AG08396 (cell line): ENCODE data around the gene SIGLEC6.
A peak's percentile ranks its signal among the peaks of the same experiment; 100 is the strongest.

Source experiments
- DNase-seq: peaks from one replicate; pipeline ENCODE4 v3.0.0; 2012; ENCODE audit warnings: low spot score, mixed read lengths

Gene SIGLEC6

DNA sequence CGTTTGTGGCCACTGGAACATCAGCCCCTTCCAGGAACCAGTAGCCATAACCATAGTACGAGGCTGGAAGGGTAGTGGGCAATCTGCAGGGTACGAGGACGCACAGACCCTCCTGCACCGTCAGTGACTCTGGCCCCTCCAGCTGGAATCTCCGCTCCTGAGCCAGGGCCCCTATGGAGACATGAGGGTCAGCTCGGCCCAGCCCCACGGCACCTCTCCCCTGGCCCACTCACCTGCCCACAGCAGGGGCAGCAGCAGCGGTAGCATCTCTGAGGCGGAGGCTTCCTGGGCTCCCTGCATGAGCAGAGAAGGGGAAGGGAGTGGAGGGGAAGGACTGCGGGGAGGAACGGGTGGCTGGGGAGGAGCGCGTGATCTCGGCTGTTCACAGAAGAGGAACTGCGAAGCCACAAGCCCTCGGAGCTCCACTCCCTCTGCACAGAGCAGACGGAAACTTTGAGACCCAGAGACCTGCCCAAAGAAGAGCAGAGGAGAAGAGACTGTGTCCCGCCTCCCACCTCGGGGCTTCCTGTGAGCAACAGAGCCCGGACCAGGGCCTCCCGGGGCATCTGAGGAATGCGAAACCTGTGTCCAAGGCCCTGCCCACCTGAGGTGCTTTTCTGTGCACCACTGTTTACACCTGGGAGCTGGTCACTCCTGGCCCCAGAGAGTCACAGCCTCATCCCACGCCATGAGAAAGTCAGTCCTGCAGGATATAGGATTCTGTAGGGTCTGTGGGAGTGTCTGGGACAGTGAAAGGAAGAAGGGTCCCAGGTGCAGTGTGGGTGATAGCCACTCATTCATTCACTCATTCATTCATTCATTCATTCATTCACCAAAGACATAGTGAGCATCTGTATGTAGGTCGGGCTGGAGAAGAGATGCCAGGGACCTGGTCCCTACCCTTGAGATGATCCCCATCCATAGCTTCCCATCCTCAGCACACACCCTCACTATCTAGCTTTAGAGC, at the start of gene SIGLEC6:
TSS of gene SIGLEC6 (minus strand) at position 322 of the 967 bp plus-strand sequence. CDS start at position 300, 22 bp downstream.
- no peak for DNase-seq

DNA sequence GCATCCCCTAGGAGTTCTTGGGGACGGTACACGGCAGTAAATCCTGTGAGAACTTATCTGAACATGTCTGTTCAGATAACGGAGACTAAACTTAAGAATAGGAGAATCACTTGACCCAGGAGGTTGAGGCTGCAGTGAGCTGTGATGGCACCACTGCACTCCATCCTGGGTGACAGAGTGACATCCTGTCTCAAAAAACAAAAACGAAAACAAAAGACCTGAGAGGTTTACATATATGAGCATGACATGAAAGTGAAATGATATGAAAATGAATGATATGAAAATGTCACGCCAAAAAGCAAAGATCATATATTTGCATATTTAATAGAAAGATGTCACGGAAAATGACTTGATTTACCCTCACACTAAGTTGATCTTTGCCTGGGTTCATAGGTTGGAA, 45.4 kb upstream of the SIGLEC6 start:
- no peak for DNase-seq

DNA sequence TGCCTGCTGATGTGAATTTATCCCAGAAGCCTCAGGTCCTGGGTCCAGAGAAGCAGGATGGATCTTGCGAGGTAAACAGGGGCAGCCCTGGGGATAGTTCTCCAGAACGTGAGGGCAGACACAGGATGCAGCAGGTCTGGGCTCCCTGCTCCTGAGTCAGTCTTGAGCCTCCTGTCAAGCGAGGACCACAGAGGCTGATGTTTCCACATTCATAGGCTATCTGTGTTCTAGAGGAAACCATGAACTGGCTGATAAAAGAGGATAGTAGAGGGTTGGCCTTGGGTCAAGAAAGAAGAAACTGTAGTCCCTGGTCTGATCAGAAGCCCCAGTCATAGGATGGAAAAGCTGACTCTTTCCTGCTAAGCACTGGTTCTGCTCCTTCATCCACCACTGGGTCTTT, 41.9 kb upstream of the SIGLEC6 start:
- DNase-seq = no peak

DNA sequence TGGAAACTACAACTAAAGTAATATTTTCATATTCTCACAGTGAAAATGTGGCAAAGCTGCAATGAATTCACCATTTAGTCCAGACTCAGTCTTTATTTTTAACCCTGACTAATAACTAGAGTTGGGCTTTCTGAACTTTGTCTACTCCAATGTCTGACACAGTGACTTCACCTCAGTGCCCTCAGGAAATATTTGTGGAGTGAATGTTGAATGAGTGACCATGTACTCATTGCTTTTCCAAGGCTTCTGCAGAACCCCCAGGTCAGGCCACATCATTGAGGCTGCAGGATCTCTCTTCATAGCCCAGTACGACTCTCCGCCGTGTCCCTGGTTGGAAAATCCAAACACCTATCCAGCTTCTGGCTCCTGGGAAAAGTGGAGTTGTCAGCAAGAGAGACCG, 41.4 kb upstream of the SIGLEC6 start:
- DNase-seq = peak; percentile 58

DNA sequence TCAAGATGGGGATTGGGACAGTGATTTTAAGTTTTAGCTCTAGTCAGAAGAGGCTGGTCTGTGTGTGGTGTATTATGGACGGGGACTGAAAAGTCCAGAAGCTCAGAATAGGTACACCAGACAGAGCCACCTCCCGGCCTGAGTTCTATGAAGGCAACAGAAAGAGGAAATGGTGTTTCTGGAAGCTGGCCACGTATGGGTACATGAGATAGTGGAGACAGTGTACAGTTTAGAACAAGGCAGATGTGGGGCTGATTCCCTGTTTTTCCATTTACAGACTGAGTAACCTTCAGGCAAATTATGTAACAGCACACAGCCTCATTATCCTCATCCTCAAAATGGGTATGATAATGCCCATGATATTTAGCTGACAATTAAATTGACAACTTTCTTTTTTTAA, 40.9 kb upstream of the SIGLEC6 start:
- DNase-seq = no peak

DNA sequence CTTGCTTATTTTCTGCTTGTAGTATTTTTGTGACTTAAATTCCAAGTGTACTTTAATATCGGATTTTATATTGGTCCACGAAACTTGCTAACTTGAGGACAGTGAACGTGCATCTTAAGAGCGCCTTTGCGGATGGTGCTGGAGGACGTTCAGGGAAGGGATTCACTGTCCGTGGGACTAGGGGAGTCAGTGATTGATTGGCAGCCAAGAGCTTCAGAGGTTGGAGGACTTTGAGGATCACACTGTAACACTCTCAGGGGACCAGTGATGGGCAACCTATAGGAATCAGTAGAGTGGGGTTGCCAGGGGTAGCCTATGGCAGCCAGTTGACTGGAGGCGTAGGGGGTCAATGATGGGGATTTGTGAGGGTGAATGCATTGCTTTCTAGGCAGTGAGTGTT, 40.1 kb upstream of the SIGLEC6 start:
- DNase-seq = no peak

DNA sequence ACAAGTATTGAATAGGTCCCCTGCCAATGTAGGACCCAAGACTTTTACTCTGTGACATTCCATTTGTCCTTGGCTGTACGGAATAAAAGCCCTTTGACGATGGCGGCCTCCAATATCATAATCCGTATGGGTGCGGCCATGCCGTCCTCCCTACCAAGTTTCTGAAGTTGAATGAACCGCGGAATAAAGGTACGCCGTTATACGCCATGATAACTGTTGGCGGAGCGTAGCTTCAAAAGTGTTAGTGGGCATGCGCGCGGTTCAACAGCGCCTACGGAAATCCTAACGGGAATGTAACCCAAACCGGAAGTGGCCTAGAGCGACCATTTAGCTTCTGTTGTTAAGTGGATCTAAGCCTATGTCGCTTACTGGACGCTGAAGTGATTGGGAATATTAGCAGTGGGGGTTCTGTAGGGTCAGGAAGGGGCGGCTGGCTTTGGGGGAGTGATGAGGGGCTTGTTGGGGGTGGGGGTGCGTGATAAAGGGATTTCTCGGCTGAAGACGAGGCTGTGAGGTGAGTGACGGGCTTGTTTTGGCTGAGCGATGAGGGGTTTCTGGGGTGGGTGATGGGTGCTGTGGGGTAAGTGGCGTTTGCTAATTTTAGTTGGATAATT, 39.6 kb upstream of the SIGLEC6 start, which contains the start of gene ZNF175:
TSS of gene ZNF175 (plus strand) at position 322 of the 614 bp plus-strand sequence. CDS start 2,047 bp downstream, outside the sequence.
- DNase-seq = peak; percentile 90

DNA sequence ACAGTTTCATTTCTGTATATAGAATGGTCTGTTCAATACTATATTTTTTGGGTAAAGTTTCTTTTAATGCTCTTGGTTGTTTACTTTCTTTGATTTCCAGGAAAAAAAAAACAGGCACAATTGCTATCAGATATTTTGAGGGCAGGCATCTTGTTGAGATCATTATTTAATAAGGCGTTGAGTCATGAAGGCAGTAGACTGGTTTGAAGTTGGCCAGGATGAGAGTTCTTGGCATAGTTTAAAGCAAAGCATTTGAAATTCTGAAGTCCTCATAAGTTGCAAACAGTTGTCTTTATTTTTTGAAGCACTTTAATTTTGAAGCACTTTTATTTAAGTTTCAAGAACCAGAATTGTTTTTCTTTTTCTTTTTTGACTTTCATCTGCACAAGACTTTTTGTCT, 37.0 kb upstream of the SIGLEC6 start:
- no peak for DNase-seq

DNA sequence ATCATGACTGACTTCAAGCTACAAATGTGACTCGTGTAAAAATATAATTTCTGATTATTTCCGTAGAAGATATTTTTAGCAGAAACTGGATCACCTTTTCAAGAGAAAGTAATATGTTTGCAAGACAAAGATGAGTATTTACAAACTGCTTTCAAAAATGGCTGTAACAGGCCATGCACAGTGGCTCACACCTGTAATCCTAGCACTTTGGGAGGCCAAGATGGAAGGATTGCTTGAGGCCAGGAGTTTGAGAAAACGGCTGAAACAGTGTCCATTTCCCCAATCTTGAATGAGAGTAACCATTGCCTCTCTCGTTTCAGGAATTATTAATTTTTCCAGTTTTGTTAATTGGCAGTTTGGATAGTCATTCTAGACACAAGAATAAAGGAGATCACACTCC, 36.1 kb upstream of the SIGLEC6 start:
- DNase-seq = no peak

DNA sequence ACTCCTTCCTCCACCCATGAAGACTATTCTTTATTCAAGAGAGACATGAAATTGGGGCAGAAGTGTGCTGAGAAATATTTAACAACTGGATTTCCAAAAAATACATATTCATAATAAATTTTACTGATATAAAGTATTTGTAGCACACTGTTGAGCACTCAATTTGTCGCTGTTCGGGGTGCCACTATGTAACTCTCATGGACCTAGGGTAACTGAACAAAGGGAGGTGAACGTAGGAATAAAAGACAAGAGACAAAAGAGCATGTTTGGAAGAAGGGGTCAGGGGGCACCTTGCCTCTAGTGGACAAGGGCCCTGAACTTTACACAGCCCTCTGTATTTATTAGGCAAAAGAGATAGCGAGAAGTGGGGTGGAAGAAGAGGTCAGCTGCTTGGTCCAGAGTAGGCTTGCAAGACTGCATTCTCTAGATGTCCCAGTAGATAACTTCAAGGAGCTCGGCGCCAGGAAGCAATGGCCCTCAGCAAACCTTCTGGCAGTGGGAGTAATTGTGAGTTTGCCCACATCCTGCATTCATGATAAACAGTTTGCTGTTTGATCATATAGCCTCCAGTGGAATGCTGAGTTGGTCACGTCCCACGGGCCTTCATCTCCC, 35.1 kb upstream of the SIGLEC6 start:
- no peak for DNase-seq

DNA sequence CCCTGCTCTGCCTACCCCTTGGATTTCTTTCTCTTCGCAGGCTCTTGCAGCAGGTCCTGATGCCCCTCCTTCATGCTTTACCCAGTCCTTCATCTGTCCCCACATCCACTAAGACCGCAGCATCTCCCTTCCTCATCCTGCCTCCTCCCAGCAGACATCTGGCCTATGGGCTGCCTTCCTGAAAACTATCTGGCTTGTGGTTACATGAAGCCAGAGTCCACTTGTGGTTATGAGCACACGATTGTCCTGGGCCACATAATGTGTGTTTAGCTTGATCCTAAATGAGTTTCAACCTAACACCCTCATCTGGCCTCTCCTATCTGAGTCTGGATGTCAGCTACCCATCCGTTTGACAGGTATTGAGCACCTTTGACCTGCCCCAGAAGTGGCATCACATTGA, 34.1 kb upstream of the SIGLEC6 start:
- DNase-seq = no peak

DNA sequence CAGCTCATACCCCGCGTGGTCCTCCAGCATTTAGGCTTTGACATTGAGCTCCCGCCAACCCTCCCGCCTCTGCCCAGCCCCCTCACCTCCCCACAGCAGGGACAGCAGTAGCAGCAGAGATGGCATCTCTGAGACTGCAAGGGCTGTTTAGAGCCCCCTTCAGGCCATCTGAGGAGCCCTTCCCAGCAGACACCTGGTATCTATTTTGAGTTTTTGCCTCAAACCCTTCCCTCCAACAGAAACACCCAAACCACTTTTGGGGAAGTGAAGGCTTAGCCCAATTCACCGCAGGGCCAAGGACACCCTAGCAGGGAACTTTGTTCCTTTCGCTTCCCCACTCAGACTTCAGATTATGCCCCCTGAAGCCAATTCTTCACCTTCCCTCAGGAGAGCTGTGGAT, 33.3 kb upstream of the SIGLEC6 start:
- DNase-seq = no peak

DNA sequence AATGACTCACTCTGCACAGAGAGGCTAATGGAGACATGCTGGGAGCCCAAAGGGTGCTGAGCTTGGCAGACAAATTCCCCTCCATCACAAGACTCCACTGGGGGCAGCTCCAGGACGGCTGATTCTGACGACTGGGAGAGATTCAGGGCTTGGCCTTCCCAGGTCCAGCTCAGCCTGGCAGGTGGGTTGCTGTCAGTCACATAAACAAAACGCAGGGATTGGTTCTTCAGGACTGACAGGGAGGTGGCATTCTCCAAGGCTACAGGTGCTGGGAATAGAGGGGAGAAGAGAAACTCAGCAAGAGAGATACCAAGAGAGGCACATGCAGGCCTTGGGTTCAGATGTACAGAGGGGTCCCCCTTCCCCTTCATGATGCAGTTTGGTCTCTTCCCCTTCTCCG, 28.9 kb upstream of the SIGLEC6 start:
- DNase-seq = no peak

DNA sequence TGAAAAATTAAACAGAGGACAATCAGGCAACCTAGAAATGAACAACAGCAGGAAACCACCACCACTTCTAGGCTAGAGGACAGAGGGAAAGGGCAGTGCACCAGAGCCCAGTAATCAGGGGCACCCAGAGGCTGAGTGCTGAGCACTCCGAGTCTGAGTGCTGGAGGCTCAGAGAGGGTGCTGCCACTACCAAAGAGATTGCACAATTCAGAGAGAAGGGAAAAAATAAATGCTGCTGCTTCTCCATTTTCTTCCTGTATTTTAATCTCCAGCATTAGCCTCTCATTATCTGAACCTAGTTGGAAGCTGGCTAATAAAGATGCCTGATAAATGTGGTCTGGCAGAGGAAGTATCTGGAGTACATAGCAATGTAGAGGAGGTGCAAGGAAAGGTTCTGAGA, 27.8 kb upstream of the SIGLEC6 start:
- DNase-seq = no peak

DNA sequence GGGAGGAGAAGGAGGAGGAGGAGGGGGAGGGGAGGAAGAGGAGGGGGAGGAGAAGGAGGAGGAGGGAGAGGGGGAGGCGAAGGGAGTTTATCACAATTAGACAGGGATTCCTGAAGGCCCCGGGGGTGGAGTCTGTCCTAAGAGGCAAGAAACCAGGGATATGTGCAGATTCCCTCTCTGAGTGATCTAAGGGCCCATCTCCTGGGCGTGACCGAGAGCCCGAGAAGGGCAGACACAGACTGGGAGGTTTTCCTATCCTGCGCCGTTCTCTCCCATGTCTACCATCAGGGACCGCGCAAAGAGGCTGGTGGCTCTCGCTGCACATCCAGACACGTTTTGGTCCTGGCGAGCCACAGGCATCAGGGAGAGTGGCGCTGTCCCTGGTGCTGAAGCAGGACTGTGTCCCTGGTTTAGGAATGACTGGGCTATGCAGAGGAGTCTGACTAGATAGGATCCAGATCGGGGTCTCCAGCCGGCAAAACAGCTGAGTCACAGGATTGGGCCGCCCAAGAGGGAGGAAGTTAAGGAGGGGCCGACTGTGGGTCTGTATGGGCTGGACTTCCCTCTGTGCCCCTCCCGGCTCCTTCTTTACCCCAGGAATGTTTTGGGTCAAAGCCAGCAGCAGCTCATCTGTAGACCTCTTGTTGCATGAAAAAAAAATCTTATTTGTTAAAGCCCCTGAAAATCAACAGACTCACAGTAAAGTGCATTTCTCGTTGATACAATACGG, 21.7 kb upstream of the SIGLEC6 start:
- DNase-seq = peak; percentile 68

DNA sequence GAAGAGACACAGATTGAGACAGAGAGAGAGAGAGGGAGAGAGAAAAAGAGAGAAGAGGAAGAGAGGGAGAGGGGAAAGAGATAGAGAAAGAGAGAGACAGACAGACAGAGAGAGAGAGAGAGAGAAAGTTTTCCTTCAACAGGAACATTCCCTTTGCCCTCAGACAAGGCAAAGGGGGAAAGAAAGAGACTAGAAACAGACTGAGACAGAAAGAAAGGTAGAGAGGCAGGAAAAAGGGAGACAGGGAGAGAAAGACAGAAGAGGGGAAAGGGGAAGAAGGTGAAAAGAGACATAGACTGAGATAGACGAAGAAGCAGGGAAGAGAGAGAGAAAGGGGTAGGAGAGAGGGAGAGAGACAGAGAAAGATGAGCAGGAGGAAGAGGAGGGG, 21.1 kb upstream of the SIGLEC6 start:
- no peak for DNase-seq

DNA sequence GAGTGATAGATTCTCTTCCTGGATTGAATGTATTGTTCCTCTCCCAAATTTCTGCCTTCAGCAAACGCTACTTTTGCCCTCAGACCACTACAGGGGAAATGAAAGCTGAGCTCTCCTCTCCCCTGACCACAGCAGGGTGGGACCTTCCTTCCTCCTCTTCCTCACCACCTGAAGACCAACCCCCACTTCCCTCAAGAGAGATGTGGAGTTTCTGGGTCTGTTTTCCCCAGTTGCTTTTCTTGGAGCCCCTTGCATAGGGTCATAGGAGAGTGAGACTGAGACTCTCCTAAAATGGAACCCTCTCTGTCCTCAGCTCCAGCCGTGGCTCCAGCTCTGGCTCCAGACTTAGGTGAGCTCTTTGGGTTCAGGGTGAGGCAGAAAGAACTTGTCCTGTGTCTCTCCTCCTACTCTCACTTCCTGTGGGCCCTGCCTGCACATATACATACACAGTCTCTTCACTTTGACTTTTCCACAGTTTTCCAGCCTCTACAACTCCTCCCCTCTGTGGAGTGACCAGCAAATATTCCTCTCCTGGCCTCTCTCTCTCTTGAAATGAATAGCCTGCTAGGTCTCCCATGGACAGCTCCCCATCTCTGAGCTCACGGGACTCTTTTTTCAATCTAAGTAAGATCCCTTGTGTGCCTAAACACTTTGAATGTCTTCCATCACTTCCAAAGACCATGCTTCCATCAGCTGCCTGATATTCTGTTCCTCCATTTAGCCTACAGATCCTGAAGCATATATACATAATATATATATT, 20.4 kb upstream of the SIGLEC6 start:
- no peak for DNase-seq

DNA sequence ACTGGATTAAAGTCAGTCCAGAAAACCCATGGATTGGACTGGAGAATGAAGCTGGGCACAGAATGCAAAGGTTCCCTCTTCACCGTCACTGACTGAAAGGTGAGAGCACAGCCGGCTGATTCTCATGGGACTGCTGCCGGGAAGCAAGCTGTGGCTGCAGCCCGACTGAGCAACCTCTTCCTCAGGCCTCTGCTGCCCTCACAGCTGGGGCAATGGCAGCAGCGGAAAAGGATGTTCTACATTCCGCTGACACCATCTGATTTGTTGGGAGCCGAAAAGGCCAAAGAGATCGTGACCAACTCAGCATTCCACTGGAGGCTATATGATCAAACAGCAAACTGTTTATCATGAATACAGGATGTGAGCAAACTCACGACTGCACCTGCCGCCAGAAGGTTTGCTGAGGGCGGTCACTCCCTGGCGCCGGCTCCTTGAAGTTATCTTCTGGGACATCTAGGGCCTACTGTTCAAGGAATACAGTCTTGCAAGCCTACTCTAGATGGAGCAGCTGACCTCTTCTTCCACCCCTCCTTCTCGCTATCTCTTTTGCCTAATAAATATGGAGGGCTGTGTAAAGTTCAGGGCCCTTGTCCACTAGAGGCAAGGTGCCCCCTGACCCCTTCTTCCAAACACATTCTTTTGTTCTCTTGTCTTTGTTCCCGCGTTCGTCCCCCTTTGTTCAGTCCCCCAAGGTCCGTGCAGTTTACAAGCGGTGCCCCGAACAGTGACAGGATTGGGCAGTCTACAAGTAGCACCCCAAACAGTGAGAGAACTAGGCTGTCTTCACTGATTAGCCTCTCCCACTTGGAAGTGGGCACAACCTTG, 19.6 kb upstream of the SIGLEC6 start:
- no peak for DNase-seq

DNA sequence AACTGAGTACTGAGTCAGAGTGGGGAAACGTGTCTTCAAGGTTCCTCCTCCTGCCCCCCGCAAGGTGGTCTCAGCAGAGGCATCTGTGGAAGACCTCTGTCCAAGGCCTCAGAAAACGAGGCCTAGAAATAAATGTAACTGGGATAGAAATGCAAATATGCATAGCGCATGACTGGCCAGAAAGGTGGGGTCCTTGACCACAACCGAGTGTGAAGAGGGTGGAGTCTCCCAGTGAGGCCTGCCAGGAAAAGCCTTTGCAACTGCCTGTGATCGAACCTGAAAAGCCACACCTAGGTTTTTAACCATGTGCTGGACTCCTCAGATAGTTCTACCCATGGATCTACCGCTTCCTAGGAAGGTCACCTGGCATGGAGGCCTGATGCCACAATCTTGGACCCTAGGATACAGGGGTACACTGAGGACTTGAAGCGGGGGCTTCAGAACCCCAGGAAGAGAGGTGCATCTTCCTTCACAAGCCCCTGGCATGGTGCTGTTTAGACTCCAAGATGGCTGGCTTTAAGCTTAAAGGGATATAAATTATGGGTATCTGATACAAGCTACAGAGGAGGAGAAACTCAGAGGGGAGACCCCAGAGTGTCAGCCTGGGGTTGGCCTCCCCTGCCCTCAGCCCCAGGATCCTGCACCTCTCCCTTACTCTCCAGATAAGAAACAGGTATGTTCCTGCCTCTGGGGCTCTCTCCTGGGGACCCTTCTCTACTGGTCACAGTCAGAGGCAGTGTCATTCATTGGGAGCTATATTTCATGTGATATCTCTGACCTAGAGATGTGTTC, 18.3 kb upstream of the SIGLEC6 start:
- DNase-seq = no peak

DNA sequence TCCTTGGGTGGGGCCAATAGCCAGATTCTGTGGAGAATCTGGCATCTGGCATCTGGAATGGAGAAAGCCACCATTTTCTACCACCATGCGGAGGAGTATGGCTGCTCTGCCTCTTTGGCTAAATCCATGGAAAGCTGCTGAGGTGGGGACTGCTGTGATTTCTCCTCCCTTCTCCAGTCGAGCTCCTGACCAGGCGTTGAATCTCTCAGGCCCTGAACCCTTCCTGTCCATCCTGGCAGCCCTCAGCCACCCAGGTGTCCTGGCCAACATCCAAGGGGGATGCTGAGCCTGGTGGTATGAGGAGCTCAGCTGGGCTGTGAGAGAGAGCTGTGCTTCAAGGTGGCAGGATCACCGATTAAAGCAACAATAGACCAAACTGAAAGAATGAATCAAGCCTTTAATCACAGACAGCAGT, 17.4 kb upstream of the SIGLEC6 start:
- DNase-seq = no peak
